B cell (primary cell): ENCODE measurements around the gene ERGIC1. TPM values are rescaled to one million over a fixed set of nuclear protein-coding genes. Genes with fewer than 3 reads are reported as not detected.

Experiments
- ATAC-seq: fragments of 200-7000 bp; cut with Tn5 transposase; one replicate; pipeline ENCODE4 v1.10.0; 2021; ENCODE audit warnings: low read depth, mild to moderate bottlenecking, moderate number of reproducible peaks, moderate library complexity
- CTCF ChIA-PET: fragments of 350-600 bp; sonication (Branson Sonifier 250); formaldehyde crosslinking; loops from one replicate; lab custom pipeline; 2021; ENCODE audit warnings: antibody characterized with exemption, inconsistent platforms; lab: Charles Lee
- POLR2A ChIA-PET: fragments of 350-600 bp; sonication (Branson Sonifier 250); formaldehyde crosslinking; loops from one replicate; lab custom pipeline; 2021; ENCODE audit warnings: antibody characterized with exemption; lab: Charles Lee
- DNase-seq: peaks from one replicate; pipeline ENCODE4 v3.0.0; 2013
- H2AFZ ChIP-seq: 2 replicates; pipeline ENCODE4 v1.6.1; 2012; ENCODE audit warnings: mild to moderate bottlenecking, low read depth, low read length; ENCODE audit not compliant: insufficient read depth, poor library complexity, severe bottlenecking
- H3K27ac ChIP-seq, 2 donors: 1 replicate in 1 of 2; 2 replicates in 1 of 2; pipeline ENCODE4 v1.5.1; 2012 to 2013; ENCODE audit warnings: low read length in 2 of 2, mild to moderate bottlenecking in 2 of 2, moderate library complexity in 1 of 2
- H3K27me3 ChIP-seq, 4 experiments: fragments of 200-600 bp in 1 of 4; sonication (generic) in 1 of 4; replicated peaks in 1 of 4; 1 replicate in 2 of 4; 2 replicates in 2 of 4; pipeline versions ENCODE4 v1.6.1 to v1.7.0; 2013 to 2016; ENCODE audit warnings: low read length in 3 of 4, mild to moderate bottlenecking in 2 of 4, mixed read lengths in 1 of 4, moderate library complexity in 1 of 4; ENCODE audit not compliant: insufficient read depth in 4 of 4, control insufficient read depth in 3 of 4; ENCODE audit errors: control extremely low read depth in 1 of 4
- H3K36me3 ChIP-seq, 2 experiments: replicated peaks in 1 of 2; 1 replicate in 1 of 2; 2 replicates in 1 of 2; pipeline versions ENCODE4 v1.6.1 to v1.7.1; 2013; ENCODE audit warnings: low read length in 1 of 2; ENCODE audit not compliant: insufficient read depth in 2 of 2, control insufficient read depth in 1 of 2; ENCODE audit errors: control extremely low read depth in 1 of 2, extremely low read depth in 1 of 2
- H3K4me1 ChIP-seq, 2 donors: fragments of 200-600 bp in 1 of 2; sonication (generic) in 1 of 2; 1 replicate in 1 of 2; 2 replicates in 1 of 2; pipeline versions ENCODE4 v1.5.1 to v1.6.1; 2013 to 2017; ENCODE audit warnings: low read length in 2 of 2; ENCODE audit not compliant: control insufficient read depth in 2 of 2, insufficient read depth in 2 of 2
- H3K4me2 ChIP-seq: replicated peaks from 2 replicates; pipeline ENCODE3; 2012; ENCODE audit warnings: mild to moderate bottlenecking, low read depth, low read length; ENCODE audit not compliant: poor library complexity, severe bottlenecking
- H3K4me3 ChIP-seq, 5 experiments: fragments of 200-600 bp in 1 of 5; sonication (generic) in 1 of 5; 1 replicate in 3 of 5; 2 replicates in 2 of 5; pipeline versions ENCODE4 v1.5.1 to v1.7.0; 2011 to 2016; ENCODE audit warnings: low read length in 4 of 5, mild to moderate bottlenecking in 4 of 5, low read depth in 2 of 5, control low read depth in 1 of 5, moderate library complexity in 1 of 5; ENCODE audit not compliant: insufficient read depth in 1 of 5; ENCODE audit errors: control extremely low read depth in 1 of 5, extremely low read depth in 1 of 5
- H3K79me2 ChIP-seq: fragments of 200-600 bp; sonication (generic); one replicate; pipeline ENCODE4 v1.6.0; 2016; ENCODE audit warnings: low read length; ENCODE audit not compliant: control insufficient read depth, insufficient read depth
- H3K9ac ChIP-seq: fragments of 200-600 bp; sonication (generic); 2 replicates; pipeline ENCODE4 v1.6.1; 2017; ENCODE audit warnings: mild to moderate bottlenecking, low read length, moderate library complexity
- H3K9me3 ChIP-seq, 3 donors: one replicate each; pipeline versions ENCODE4 v1.6.1 to v1.7.1; 2013; ENCODE audit warnings: low read length in 2 of 3; ENCODE audit not compliant: control insufficient read depth in 2 of 3, insufficient read depth in 1 of 3; ENCODE audit errors: control extremely low read depth in 1 of 3
- H4K20me1 ChIP-seq: 2 replicates; pipeline ENCODE4 v1.6.0; 2012; ENCODE audit warnings: mild to moderate bottlenecking, low read length; ENCODE audit not compliant: insufficient read depth, control insufficient read depth, poor library complexity, severe bottlenecking
- H3K27ac Mint-ChIP-seq: one replicate; pipeline ENCODE4 v1.8.0; 2021; ENCODE audit warnings: mixed read lengths
- H3K27me3 Mint-ChIP-seq: one replicate; pipeline ENCODE4 v1.8.0; 2021; ENCODE audit warnings: mixed read lengths
- H3K4me1 Mint-ChIP-seq: one replicate; pipeline ENCODE4 v1.8.0; 2021; ENCODE audit warnings: mixed read lengths
- H3K4me3 Mint-ChIP-seq: one replicate; pipeline ENCODE4 v1.8.0; 2021; ENCODE audit warnings: mixed read lengths
- H3K9me3 Mint-ChIP-seq: one replicate; pipeline ENCODE4 v1.8.0; 2022; ENCODE audit warnings: mixed read lengths; ENCODE audit not compliant: insufficient read depth
- CTCF ChIP-seq: fragments of 200-600 bp; IDR thresholded peaks from one replicate; pipeline ENCODE4 v1.8.0; 2022; ENCODE audit warnings: antibody characterized with exemption, mild to moderate bottlenecking
- EZH2 ChIP-seq: IDR thresholded peaks from 2 replicates; pipeline ENCODE4 v1.6.1; 2012; ENCODE audit warnings: borderline replicate concordance, low read depth, mild to moderate bottlenecking, moderate library complexity, low read length; ENCODE audit not compliant: insufficient read depth, poor library complexity, severe bottlenecking
- WGBS: methylation state at CpG from one replicate; pipeline ENCODE4 v1.1.5; 2013; ENCODE audit warnings: missing lambda C conversion rate; ENCODE audit not compliant: insufficient coverage; 5-methylcytosine and 5-hydroxymethylcytosine counted together
- intact Hi-C: fragments of 100-400 bp; cut with micrococcal nuclease; formaldehyde crosslinking; loops from one replicate; pipeline ENCODE4 v1.10.0; 2022
- polyA plus RNA-seq: library from polyadenylated mRNA; depleted of rRNA; stranded (reverse); fragments of >200 nt; gene quantifications from 2 replicates; pipeline ENCODE4 v1.2.3, GENCODE V29; 2012
- total RNA-seq, 2 donors: library from RNA; stranded (reverse); fragments of 120-200 nt in 1 of 2; gene quantifications; 1 replicate in 1 of 2; 2 replicates in 1 of 2; pipeline versions ENCODE4 v1.2.3 to v1.2.4, GENCODE V29; 2013 to 2022

The ERGIC1 gene
- total and polyA plus RNA-seq, 2 donors (not counting 1 experiment from before 2014, with no cell fraction given) = 86.3 to 140 TPM

DNA sequence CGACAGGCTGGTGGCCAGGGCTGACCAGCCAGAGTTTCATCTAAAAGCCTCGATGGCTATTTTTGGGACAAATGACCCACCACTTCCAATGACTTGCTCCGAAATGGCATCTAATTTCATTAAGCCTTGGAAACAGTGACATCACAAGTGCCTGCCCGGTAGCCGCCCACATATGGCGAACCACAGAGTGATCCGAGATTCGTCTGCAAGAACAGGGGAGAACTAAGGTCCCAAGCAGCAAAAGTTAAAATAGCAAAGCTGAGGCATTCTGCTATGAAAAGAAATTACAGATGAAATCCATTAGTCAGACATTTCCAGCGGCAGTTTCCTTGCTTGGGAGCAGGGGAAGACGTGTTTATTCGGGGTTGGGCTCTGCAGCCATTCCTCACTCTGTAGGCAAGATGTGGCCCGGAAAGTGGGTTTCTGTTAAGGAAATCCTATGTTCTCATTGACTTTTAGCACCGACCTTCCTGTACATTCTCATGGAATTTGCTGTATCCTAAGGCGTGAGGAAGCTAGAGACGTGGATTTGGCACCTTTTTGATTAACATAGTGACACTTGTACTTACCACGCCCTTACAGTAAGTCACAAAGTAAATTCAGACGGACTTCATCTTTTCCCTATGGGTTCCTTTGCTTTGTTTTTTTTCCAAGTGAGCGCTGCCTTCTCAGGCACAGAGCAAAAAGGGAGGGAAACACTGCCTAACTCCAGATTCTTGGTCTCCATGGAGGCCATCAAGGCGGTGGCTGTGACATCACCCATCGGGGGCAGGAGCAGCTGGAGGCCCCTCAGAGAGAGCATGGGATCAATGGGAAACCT, 45.1 kb downstream of the ERGIC1 start:
- intact Hi-C loops = no loop called here
- no peak overlapping the region for H3K4me3 Mint-ChIP-seq
- no peaks in the 10 kb centered on the region for H3K27me3 Mint-ChIP-seq
- H3K79me2 ChIP-seq = peaks cover 99% of the 10 kb centered on the region
- TF ChIP-seq CTCF = no peak
- no peak for TF ChIP-seq EZH2
- H3K9me3 Mint-ChIP-seq = no peaks in the 10 kb centered on the region
- peaks cover 50% of the 10 kb centered on the region for H3K4me1 Mint-ChIP-seq
- H3K4me3 ChIP-seq = no peak overlapping the region
- POLR2A ChIA-PET = no interaction called here
- ATAC-seq (no peak), DNase-seq (no peak)
- H3K27ac ChIP-seq = no peak overlapping the region
- no peaks in the 10 kb centered on the region for H3K27me3 ChIP-seq
- peaks cover 17 to 19% of the 10 kb centered on the region in 2 donors for H3K4me1 ChIP-seq
- CTCF ChIA-PET = no interaction called here
- H2AFZ ChIP-seq = no peak overlapping the region
- H3K9ac ChIP-seq = no peak overlapping the region
- H3K4me2 ChIP-seq = no peak overlapping the region
- peaks cover 75% of the 10 kb centered on the region for H4K20me1 ChIP-seq
- 92% methylated on average over 20 of the region's 20 CpGs for WGBS
- peaks cover 0 to 3% (median 0%) of the 10 kb centered on the region in 3 donors for H3K9me3 ChIP-seq
- H3K36me3 ChIP-seq = peaks cover 8 to 9% of the 10 kb centered on the region in 2 experiments
- H3K27ac Mint-ChIP-seq = no peak overlapping the region
